BJ (cell line): Measurements from ENCODE around the gene EDDM13. TPM values are rescaled to one million over a fixed set of nuclear protein-coding genes. Genes with fewer than 3 reads are reported as not detected.
"Not testable (repeated sequence)": the region's sequence is repeated elsewhere in the genome, so short reads cannot be mapped to it uniquely, and the experiment has no call there.

Source experiments
- CTCF ChIA-PET: fragments of 350-600 bp; formaldehyde crosslinking; extraction: SDS; loops from one replicate; lab custom pipeline; 2021; ENCODE audit warnings: antibody characterized with exemption, inconsistent platforms; lab: Yijun Ruan, JAX
- POLR2A ChIA-PET: fragments of 300-600 bp; sonication (Branson Sonifier 250); formaldehyde crosslinking; extraction: SDS; loops from one replicate; lab custom pipeline; 2021; ENCODE audit warnings: antibody characterized with exemption; lab: Charles Lee
- DNase-seq: peaks from one replicate; pipeline ENCODE4 v3.0.0-alpha.2; 2011; ENCODE audit warnings: low read depth
- H3K27me3 ChIP-seq: 2 replicates; pipeline ENCODE4 v1.6.0; 2011; ENCODE audit warnings: low read length; ENCODE audit not compliant: control insufficient read depth, insufficient read depth
- H3K36me3 ChIP-seq: 2 replicates; pipeline ENCODE4 v1.5.1; 2011; ENCODE audit warnings: low read length; ENCODE audit not compliant: control insufficient read depth, insufficient read depth
- H3K4me3 ChIP-seq: 2 replicates; pipeline ENCODE4 v1.5.1; 2011; ENCODE audit warnings: low read depth, mild to moderate bottlenecking, control low read depth, low read length
- CTCF ChIP-seq: IDR thresholded peaks from 2 replicates; pipeline ENCODE4 v1.5.1; 2011; ENCODE audit warnings: low read depth, mild to moderate bottlenecking, control low read depth, inconsistent platforms, low read length, moderate library complexity; ENCODE audit not compliant: insufficient read depth
- polyA plus RNA-seq: library from polyadenylated mRNA; depleted of rRNA; stranded (reverse); fragments of >200 nt; gene quantifications from 2 replicates; pipeline ENCODE4 v1.2.3, GENCODE V29; 2011

EDDM13 gene
- polyA plus RNA-seq, 1 experiment, result not detected

- Histone ChIP-seq H3K4me3 (no peak overlapping the region), H3K27me3 (no peaks in the 10 kb centered on the region), H3K36me3 (peaks cover 4% of the 10 kb centered on the region)
- CTCF ChIA-PET, result no interaction called here
- no peak for DNase-seq
- no peak for TF ChIP-seq CTCF
- POLR2A ChIA-PET, result no interaction called here
Observed at GRCh38 chr19:56301886-56302620, 29.5 kb downstream of the EDDM13 start.

- no peaks in the 10 kb centered on the region for H3K27me3 ChIP-seq
- H3K4me3 ChIP-seq, result no peak overlapping the region
- no peak for TF ChIP-seq CTCF
- ChIA-PET CTCF (no interaction called here), POLR2A (no interaction called here)
- DNase-seq, result no peak
- peaks cover 4% of the 10 kb centered on the region for H3K36me3 ChIP-seq
Observed at GRCh38 chr19:56304243-56304642, 31.7 kb downstream of the EDDM13 start.

GRCh38 chr19:56306016-56306415 lies 33.5 kb downstream of the EDDM13 start:
- Histone ChIP-seq H3K27me3 (no peaks in the 10 kb centered on the region), H3K4me3 (no peak overlapping the region), H3K36me3 (peaks cover 4% of the 10 kb centered on the region)
- ChIA-PET CTCF (interaction anchor here (0.9 kb wide), 1 partner anchor 8 kb away, joined by 3 read pairs; no protein-coding TSS in a partner anchor), POLR2A (no interaction called here)
- no peak for TF ChIP-seq CTCF
- DNase-seq, result no peak

GRCh38 chr19:56307062-56307461 lies 34.5 kb downstream of the EDDM13 start:
- H3K4me3 ChIP-seq, H3K36me3 ChIP-seq, CTCF ChIA-PET, POLR2A ChIA-PET, DNase-seq, H3K27me3 ChIP-seq: not testable (repeated sequence)

- CTCF ChIA-PET, result no interaction called here
- peaks cover 3% of the 10 kb centered on the region for H3K36me3 ChIP-seq
- TF ChIP-seq CTCF, result no peak
- no peak for DNase-seq
- H3K4me3 ChIP-seq, result no peak overlapping the region
- POLR2A ChIA-PET, result no interaction called here
- H3K27me3 ChIP-seq, result no peaks in the 10 kb centered on the region
Observed at GRCh38 chr19:56308792-56309191, 36.2 kb downstream of the EDDM13 start.
